WERI-Rb-1 (cell line): ENCODE results near the gene GARIN5B.

Experiments
- DNase-seq: peaks from one replicate; pipeline ENCODE4 v3.0.0-alpha.2; 2020
- H3K27ac ChIP-seq: fragments of 250-450 bp; sonication (Bioruptor Pico); 2 replicates; pipeline ENCODE4 v1.5.1; 2020; ENCODE audit warnings: mild to moderate bottlenecking, moderate library complexity
- H3K27me3 ChIP-seq: fragments of 250-450 bp; sonication (Bioruptor Pico); 2 replicates; pipeline ENCODE4 v1.5.1; 2021; ENCODE audit warnings: mild to moderate bottlenecking, low read depth, moderate library complexity; ENCODE audit not compliant: insufficient read depth, severe bottlenecking
- H3K36me3 ChIP-seq: fragments of 250-450 bp; sonication (Bioruptor Pico); 2 replicates; pipeline ENCODE4 v1.5.1; 2020; ENCODE audit warnings: mild to moderate bottlenecking, moderate library complexity
- H3K4me3 ChIP-seq: 2 replicates; pipeline ENCODE4 v1.5.1; 2011; ENCODE audit warnings: low read depth, mild to moderate bottlenecking, control low read depth, low read length
- H3K9me3 ChIP-seq: fragments of 250-450 bp; sonication (Bioruptor Pico); 2 replicates; pipeline ENCODE4 v1.5.1; 2021; ENCODE audit warnings: mild to moderate bottlenecking, moderate library complexity; ENCODE audit not compliant: severe bottlenecking
- TF ChIP-seq, protein P1 (sequence below): IDR thresholded peaks from 2 replicates; pipeline ENCODE4 v1.5.1; 2011; ENCODE audit warnings: low read depth, mild to moderate bottlenecking, control low read depth, inconsistent platforms, low read length

Gene GARIN5B

GRCh38 chr19:55352549-55353145 lies 10.4 kb downstream of the GARIN5B start:
- Histone ChIP-seq H3K36me3 (peaks cover 11% of the 10 kb centered on the region), H3K27ac (no peak overlapping the region), H3K4me3 (no peak overlapping the region), H3K9me3 (no peaks in the 10 kb centered on the region), H3K27me3 (no peaks in the 10 kb centered on the region)
- TF ChIP-seq, protein P1, sequence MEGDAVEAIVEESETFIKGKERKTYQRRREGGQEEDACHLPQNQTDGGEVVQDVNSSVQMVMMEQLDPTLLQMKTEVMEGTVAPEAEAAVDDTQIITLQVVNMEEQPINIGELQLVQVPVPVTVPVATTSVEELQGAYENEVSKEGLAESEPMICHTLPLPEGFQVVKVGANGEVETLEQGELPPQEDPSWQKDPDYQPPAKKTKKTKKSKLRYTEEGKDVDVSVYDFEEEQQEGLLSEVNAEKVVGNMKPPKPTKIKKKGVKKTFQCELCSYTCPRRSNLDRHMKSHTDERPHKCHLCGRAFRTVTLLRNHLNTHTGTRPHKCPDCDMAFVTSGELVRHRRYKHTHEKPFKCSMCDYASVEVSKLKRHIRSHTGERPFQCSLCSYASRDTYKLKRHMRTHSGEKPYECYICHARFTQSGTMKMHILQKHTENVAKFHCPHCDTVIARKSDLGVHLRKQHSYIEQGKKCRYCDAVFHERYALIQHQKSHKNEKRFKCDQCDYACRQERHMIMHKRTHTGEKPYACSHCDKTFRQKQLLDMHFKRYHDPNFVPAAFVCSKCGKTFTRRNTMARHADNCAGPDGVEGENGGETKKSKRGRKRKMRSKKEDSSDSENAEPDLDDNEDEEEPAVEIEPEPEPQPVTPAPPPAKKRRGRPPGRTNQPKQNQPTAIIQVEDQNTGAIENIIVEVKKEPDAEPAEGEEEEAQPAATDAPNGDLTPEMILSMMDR = no peak
- no peak for DNase-seq

DNA sequence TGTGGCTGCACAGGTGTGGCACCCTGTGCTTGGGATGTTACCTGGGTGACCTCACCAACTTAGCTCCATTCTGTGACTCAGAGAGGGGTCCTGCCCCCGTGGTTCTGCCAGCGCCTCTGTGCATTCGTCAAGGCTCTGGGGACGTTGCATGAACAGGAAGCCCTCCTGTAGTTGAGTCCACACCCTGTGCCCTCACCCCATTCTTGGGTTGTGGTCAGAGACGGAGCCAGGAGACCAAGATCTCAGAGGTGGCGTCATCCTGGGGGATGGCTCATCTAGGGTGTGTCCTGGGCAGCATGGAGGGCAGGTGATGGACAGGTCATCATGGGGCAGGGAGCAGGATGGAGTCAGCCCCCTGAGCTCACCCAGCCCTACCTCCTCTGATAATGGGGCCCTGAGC lies 11.0 kb downstream of the GARIN5B start:
- no peak for DNase-seq
- Histone ChIP-seq H3K9me3 (no peaks in the 10 kb centered on the region), H3K27ac (no peak overlapping the region), H3K36me3 (peaks cover 11% of the 10 kb centered on the region), H3K27me3 (no peaks in the 10 kb centered on the region), H3K4me3 (no peak overlapping the region)
- TF ChIP-seq, protein P1 = no peak

- H3K9me3 ChIP-seq = no peaks in the 10 kb centered on the region
- TF ChIP-seq, protein P1 = no peak
- H3K36me3 ChIP-seq = peaks cover 19% of the 10 kb centered on the region
- H3K4me3 ChIP-seq = no peak overlapping the region
- DNase-seq = no peak
- H3K27me3 ChIP-seq = no peaks in the 10 kb centered on the region
- H3K27ac ChIP-seq = no peak overlapping the region
These were observed 12.3 kb downstream of the GARIN5B start for GRCh38 chr19:55350620-55351315.

DNA sequence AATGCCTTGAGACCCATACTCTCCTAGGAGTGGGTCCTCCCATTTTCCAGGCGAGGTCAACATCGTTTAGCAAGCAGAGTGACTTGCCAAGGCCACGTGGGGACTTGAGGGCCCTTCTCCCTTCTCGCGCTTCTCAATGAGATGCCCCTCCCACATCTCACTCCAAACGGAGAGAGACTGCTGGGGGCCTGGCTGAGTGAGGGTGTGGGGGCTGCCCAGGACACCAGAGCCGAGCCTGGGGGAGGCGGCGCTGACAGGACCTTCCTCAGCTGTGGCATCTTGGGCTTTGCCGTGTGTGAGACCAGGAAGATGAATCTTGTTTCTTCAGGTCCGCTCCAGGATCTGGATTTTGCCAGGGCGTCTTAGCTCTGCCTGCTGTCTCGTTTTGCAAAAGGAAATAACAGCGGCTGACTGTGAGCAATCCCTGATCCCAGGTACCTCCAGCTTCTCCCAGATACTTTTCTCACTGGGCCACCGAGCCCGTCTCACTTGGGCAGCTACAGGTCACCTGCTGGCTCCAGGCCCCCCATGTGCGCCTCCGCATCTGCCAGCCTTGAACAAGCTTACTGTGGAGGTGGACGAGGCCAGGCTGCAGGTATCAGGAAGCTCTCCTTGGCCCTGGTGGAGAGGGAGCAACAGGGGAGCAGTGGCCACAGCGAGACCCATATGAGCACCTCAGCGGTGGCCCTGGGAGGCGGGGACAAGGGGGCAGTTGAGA lies 14.6 kb downstream of the GARIN5B start:
- peaks cover 35% of the 10 kb centered on the region for H3K36me3 ChIP-seq
- peak overlapping the region; percentile 68 for H3K27ac ChIP-seq
- TF ChIP-seq, protein P1 = no peak
- no peaks in the 10 kb centered on the region for H3K27me3 ChIP-seq
- no peak overlapping the region for H3K4me3 ChIP-seq
- no peaks in the 10 kb centered on the region for H3K9me3 ChIP-seq
- peak; percentile 47 for DNase-seq

DNA sequence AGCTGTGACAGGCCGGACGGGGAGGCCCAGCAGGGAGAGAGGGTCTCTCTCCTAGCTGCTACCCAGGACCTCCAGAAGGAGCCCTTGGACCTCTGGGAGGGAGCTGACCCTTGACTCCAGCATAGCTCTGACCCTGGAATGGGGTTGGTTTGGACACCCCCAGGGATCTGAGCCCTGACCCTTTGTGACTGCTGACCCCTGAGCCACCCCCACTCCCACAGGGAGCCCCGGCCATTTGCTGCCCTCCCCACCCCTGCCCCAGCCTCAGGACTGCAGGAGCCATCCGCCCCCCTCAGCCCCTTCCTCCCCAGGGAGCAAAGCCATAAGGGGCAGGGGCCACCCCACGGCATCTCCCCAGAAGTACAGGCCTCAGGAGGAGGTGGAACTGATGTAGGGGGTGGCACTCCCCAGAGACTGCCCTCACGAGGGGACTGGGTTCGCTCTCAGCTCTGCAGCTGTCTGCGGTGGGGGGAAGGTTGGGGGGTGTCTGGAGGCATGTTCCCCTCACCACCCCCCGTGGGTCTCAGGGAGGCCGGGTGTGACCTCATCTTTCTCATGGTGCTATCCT lies 15.5 kb downstream of the GARIN5B start:
- TF ChIP-seq, protein P1 = no peak

More for the DNA sequence above, 15.5 kb downstream of the GARIN5B start:
- no peak for DNase-seq
- H3K36me3 ChIP-seq = peaks cover 42% of the 10 kb centered on the region
- no peaks in the 10 kb centered on the region for H3K9me3 ChIP-seq
- H3K27me3 ChIP-seq = no peaks in the 10 kb centered on the region
- H3K27ac ChIP-seq = peak overlapping the region; percentile 68
- H3K4me3 ChIP-seq = no peak overlapping the region
